Measurements from ENCODE around the gene MAGI1.

GRCh38 chr3:65444447-65444815 lies 594.3 kb downstream of the MAGI1 start:
- TF ChIP-seq POLR2A (IDR thresholded peaks at IDR 0.05), result no peak
- TF ChIP-seq CTCF (IDR thresholded peaks at IDR 0.05), result no peak

Measured in uterus (tissue), 2 donors.